Measurements from ENCODE around the gene SORBS2. TPM values are rescaled to one million over a fixed set of nuclear protein-coding genes. Genes with fewer than 3 reads are reported as not detected.
A peak's percentile ranks its signal among the peaks of the same experiment; 100 is the strongest.

The SORBS2 gene
- total RNA-seq, 1 experiment from 2014 or later = 0.34 TPM

DNA sequence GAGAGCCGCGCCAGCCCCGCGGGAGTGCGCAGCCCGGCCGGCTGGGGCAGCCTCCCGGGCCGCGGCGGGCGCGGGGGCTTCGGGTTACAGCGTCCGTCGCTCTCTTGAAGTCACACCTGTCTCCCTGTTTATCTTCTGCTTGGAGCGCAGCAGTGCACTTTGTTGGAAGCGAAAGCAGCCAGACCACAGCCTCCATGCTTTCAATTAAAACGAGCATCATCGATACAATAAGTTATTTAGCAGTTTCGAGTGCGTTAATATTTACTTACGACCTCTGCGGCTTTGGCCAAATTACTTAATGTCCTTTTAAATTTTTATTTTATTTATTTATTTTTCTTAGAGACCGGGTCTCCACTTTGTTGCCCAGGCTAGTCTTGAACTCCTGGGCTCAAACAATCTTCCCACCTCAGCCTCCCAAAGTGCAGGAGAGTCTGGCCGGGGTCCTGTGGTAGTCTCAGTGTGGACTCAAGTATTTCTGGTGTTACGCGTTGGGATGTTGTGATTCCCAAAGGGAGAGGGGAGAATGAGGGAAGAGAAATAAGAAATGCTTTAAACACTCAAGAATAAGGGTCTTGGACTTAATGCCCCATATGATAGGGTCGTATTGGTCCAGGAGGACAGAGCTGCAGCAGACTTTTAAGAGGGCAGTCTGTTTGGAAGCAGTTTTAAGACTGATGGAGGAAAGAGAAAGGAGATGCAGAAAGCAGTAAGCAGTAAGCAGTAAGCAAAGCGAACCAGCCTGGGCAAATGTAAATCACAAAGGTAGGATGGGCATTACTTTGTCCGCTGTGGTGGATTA, 276.2 kb downstream of the SORBS2 start:
- no peaks in the 10 kb centered on the region for H3K36me3 ChIP-seq (ENCODE audit: control insufficient read depth in 1 of 2, insufficient read depth in 2 of 2, low read length in 2 of 2)
- H4K20me1 ChIP-seq (ENCODE audit: insufficient read depth) = no peaks in the 10 kb centered on the region
- peak overlapping the region; percentile 81 for H2AFZ ChIP-seq (ENCODE audit: low read depth, low read length, poor library complexity, severe bottlenecking)
- H3K4me2 ChIP-seq (ENCODE audit: low read length) = peak overlapping the region; percentile 93
- CTCF ChIA-PET = no interaction called here
- TSS peak; percentile 74 for BruUV-seq (replicated peaks)
- RAD21 ChIA-PET (ENCODE audit: low non-redundant PET in 1 of 2, low total read pairs in 2 of 2, uncharacterized antibody in 2 of 2, unreplicated experiment in 2 of 2) = interaction anchor here in 1 of 2 experiments (0.6 to 1.5 kb wide), 4 partner anchors 38 to 66 kb away, joined by 3 to 7 read pairs (median 4); no protein-coding TSS in a partner anchor
- H3K9me2 ChIP-seq (ENCODE audit: insufficient read depth) = no peaks in the 10 kb centered on the region
- POLR2A ChIA-PET = interaction anchor here (0.6 to 1.6 kb wide), 6 partner anchors 11 to 1401 kb away, joined by 3 to 6 read pairs (median 3); no protein-coding TSS in a partner anchor
- H3K27ac ChIP-seq (ENCODE audit: low read depth, low read length) = no peak overlapping the region
- intact Hi-C loops (cut with micrococcal nuclease) = no loop called here
- H3K4me1 ChIP-seq (ENCODE audit: control insufficient read depth in 1 of 2, insufficient read depth in 2 of 2, low read length in 2 of 2) = peaks cover 2 to 13% of the 10 kb centered on the region in 2 experiments; a peak in 2 of 4 replicates
- H3K27me3 ChIP-seq (ENCODE audit: insufficient read depth, low read length) = no peaks in the 10 kb centered on the region
- no peaks in the 10 kb centered on the region for H3K9me3 ChIP-seq (ENCODE audit: control insufficient read depth in 1 of 2, insufficient read depth in 1 of 2, low read depth in 1 of 2, low read length in 2 of 2)
- DNase-seq (ENCODE audit: low read depth, low spot score) (no peak), ATAC-seq (no peak)
- peak overlapping the region; percentile 73 for H3K9ac ChIP-seq (ENCODE audit: low read length)
- no peaks in the 10 kb centered on the region for H3K79me2 ChIP-seq (ENCODE audit: insufficient read depth, low read length)
- peak overlapping the region; percentile 59 to 76 for H3K4me3 ChIP-seq (replicated peaks in 1 of 2; ENCODE audit: low read depth in 1 of 2, low read length in 2 of 2)
- no peak for TF ChIP-seq CBX3 (IDR thresholded peaks at IDR 0.05; ENCODE audit: low read depth)
- TF ChIP-seq, protein P1, sequence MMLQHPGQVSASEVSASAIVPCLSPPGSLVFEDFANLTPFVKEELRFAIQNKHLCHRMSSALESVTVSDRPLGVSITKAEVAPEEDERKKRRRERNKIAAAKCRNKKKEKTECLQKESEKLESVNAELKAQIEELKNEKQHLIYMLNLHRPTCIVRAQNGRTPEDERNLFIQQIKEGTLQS (IDR thresholded peaks at IDR 0.05) = no peak
- TF ChIP-seq ZFX (IDR thresholded peaks at IDR 0.05) = no peak
- TF ChIP-seq, protein P2, sequence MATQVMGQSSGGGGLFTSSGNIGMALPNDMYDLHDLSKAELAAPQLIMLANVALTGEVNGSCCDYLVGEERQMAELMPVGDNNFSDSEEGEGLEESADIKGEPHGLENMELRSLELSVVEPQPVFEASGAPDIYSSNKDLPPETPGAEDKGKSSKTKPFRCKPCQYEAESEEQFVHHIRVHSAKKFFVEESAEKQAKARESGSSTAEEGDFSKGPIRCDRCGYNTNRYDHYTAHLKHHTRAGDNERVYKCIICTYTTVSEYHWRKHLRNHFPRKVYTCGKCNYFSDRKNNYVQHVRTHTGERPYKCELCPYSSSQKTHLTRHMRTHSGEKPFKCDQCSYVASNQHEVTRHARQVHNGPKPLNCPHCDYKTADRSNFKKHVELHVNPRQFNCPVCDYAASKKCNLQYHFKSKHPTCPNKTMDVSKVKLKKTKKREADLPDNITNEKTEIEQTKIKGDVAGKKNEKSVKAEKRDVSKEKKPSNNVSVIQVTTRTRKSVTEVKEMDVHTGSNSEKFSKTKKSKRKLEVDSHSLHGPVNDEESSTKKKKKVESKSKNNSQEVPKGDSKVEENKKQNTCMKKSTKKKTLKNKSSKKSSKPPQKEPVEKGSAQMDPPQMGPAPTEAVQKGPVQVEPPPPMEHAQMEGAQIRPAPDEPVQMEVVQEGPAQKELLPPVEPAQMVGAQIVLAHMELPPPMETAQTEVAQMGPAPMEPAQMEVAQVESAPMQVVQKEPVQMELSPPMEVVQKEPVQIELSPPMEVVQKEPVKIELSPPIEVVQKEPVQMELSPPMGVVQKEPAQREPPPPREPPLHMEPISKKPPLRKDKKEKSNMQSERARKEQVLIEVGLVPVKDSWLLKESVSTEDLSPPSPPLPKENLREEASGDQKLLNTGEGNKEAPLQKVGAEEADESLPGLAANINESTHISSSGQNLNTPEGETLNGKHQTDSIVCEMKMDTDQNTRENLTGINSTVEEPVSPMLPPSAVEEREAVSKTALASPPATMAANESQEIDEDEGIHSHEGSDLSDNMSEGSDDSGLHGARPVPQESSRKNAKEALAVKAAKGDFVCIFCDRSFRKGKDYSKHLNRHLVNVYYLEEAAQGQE (IDR thresholded peaks at IDR 0.05; ENCODE audit: low read depth) = no peak
- no peak for TF ChIP-seq ZNF274 (IDR thresholded peaks at IDR 0.05; ENCODE audit: low read depth, low read length)
- no peak for TF ChIP-seq FOSL1 (IDR thresholded peaks at IDR 0.05; ENCODE audit: low read depth)
- no peak for TF ChIP-seq CEBPB (IDR thresholded peaks at IDR 0.05; ENCODE audit: low read depth)
- peak; percentile 27 for TF ChIP-seq POLR2AphosphoS5 (IDR thresholded peaks at IDR 0.05; ENCODE audit: low read depth, low read length)
- TF ChIP-seq, protein P3, sequence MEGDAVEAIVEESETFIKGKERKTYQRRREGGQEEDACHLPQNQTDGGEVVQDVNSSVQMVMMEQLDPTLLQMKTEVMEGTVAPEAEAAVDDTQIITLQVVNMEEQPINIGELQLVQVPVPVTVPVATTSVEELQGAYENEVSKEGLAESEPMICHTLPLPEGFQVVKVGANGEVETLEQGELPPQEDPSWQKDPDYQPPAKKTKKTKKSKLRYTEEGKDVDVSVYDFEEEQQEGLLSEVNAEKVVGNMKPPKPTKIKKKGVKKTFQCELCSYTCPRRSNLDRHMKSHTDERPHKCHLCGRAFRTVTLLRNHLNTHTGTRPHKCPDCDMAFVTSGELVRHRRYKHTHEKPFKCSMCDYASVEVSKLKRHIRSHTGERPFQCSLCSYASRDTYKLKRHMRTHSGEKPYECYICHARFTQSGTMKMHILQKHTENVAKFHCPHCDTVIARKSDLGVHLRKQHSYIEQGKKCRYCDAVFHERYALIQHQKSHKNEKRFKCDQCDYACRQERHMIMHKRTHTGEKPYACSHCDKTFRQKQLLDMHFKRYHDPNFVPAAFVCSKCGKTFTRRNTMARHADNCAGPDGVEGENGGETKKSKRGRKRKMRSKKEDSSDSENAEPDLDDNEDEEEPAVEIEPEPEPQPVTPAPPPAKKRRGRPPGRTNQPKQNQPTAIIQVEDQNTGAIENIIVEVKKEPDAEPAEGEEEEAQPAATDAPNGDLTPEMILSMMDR (IDR thresholded peaks at IDR 0.05 in 2 of 3, conservative IDR thresholded peaks at IDR 0.05 in 1 of 3; ENCODE audit: borderline replicate concordance in 1 of 3, insufficient read depth in 1 of 3, low read depth in 2 of 3, low read length in 2 of 3) = no peak
- peak; percentile 10 for TF ChIP-seq POLR2A (IDR thresholded peaks at IDR 0.05; ENCODE audit: borderline replicate concordance, extremely low read depth, insufficient read depth, insufficient read length)
- TF ChIP-seq TCF7L2 (IDR thresholded peaks at IDR 0.05; ENCODE audit: borderline replicate concordance, extremely low read depth, insufficient read depth, insufficient read length) = no peak
- TF ChIP-seq SIN3A (IDR thresholded peaks at IDR 0.05; ENCODE audit: low read depth) = no peak
- TF ChIP-seq ELF1 (IDR thresholded peaks at IDR 0.05; ENCODE audit: borderline replicate concordance, low read depth) = no peak
- no peak for TF ChIP-seq RAD21 (IDR thresholded peaks at IDR 0.05; ENCODE audit: low read depth)
- TF ChIP-seq, protein P4, sequence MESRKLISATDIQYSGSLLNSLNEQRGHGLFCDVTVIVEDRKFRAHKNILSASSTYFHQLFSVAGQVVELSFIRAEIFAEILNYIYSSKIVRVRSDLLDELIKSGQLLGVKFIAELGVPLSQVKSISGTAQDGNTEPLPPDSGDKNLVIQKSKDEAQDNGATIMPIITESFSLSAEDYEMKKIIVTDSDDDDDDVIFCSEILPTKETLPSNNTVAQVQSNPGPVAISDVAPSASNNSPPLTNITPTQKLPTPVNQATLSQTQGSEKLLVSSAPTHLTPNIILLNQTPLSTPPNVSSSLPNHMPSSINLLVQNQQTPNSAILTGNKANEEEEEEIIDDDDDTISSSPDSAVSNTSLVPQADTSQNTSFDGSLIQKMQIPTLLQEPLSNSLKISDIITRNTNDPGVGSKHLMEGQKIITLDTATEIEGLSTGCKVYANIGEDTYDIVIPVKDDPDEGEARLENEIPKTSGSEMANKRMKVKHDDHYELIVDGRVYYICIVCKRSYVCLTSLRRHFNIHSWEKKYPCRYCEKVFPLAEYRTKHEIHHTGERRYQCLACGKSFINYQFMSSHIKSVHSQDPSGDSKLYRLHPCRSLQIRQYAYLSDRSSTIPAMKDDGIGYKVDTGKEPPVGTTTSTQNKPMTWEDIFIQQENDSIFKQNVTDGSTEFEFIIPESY (IDR thresholded peaks at IDR 0.05; ENCODE audit: extremely low read depth, insufficient replicate concordance, low read length) = no peak
